ENCODE results near the gene PIGX. TPM values are rescaled to one million over a fixed set of nuclear protein-coding genes. Genes with fewer than 3 reads are reported as not detected.
"Not testable (repeated sequence)": the region's sequence is repeated elsewhere in the genome, so short reads cannot be mapped to it uniquely, and the experiment has no call there.

Gene PIGX
- total RNA-seq, 1 experiment from 2014 or later, result 24.6 TPM

GRCh38 chr3:196712514-196713413 is 587 bp downstream of the PIGX start:
- no peaks in the 10 kb centered on the region for H3K4me1 ChIP-seq
- ChIA-PET POLR2A (interaction anchor here (1.2 to 1.3 kb wide), 2 partner anchors 27 to 155 kb away, joined by 6 to 12 read pairs; partner anchors contain the start of genes PAK2 and SENP5), CTCF (interaction anchor here (1.2 kb wide), 1 partner anchor 103 kb away, joined by 6 read pairs; no protein-coding TSS in a partner anchor)
- no peaks in the 10 kb centered on the region for H3K27me3 ChIP-seq (replicated peaks; ENCODE audit: control insufficient read depth, insufficient read depth, low read length)
- H3K4me1 Mint-ChIP-seq (ENCODE audit: low read depth, unreplicated experiment), result no peaks in the 10 kb centered on the region
- no peaks in the 10 kb centered on the region for H3K27me3 Mint-ChIP-seq (ENCODE audit: insufficient read depth, unreplicated experiment)
- peak overlapping the region; percentile 64 for H3K27ac Mint-ChIP-seq (ENCODE audit: unreplicated experiment)
- intact Hi-C loops (cut with micrococcal nuclease; ENCODE audit: unreplicated experiment), result loop anchor here (1.0 kb wide), 1 partner anchor 27 kb away; the partner anchor contains the start of gene PAK2
- peak in 1 of 2 experiments; percentile 51 for DNase-seq
- peak overlapping the region; percentile 87 for H3K4me3 Mint-ChIP-seq (ENCODE audit: unreplicated experiment)
- TSS peak; percentile 72 for BruUV-seq (replicated peaks)
- TF ChIP-seq CTCF (IDR thresholded peaks at IDR 0.05; ENCODE audit: insufficient read depth in 1 of 2, low read depth in 1 of 2, low read length in 1 of 2, severe bottlenecking in 1 of 2, unreplicated experiment in 1 of 2), result no peak
- no peaks in the 10 kb centered on the region for H3K36me3 ChIP-seq (ENCODE audit: control insufficient read depth, insufficient read depth, low read length)
- no peaks in the 10 kb centered on the region for H3K36me3 Mint-ChIP-seq (ENCODE audit: insufficient read depth, unreplicated experiment)
- peak overlapping the region; percentile 90 for H3K4me3 ChIP-seq (ENCODE audit: low read depth, low read length)
- H3K9me3 ChIP-seq, result no peaks in the 10 kb centered on the region
- H3K9me3 Mint-ChIP-seq (ENCODE audit: unreplicated experiment), result no peaks in the 10 kb centered on the region

GRCh38 chr3:196717162-196717561 is 5.0 kb downstream of the PIGX start:
- Mint-ChIP-seq H3K36me3 (ENCODE audit: insufficient read depth, unreplicated experiment) (peaks cover 24% of the 10 kb centered on the region), H3K9me3 (ENCODE audit: unreplicated experiment) (peaks cover 18% of the 10 kb centered on the region)
- H3K4me1 Mint-ChIP-seq (ENCODE audit: low read depth, unreplicated experiment); H3K27me3 ChIP-seq (replicated peaks; ENCODE audit: control insufficient read depth, insufficient read depth, low read length); H3K36me3 ChIP-seq (ENCODE audit: control insufficient read depth, insufficient read depth, low read length); POLR2A ChIA-PET; H3K27me3 Mint-ChIP-seq (ENCODE audit: insufficient read depth, unreplicated experiment); CTCF ChIA-PET; H3K9me3 ChIP-seq; H3K4me3 Mint-ChIP-seq (ENCODE audit: unreplicated experiment); H3K27ac Mint-ChIP-seq (ENCODE audit: unreplicated experiment); H3K4me3 ChIP-seq (ENCODE audit: low read depth, low read length); intact Hi-C loops (cut with micrococcal nuclease; ENCODE audit: unreplicated experiment); DNase-seq; BruUV-seq (replicated peaks); H3K4me1 ChIP-seq: not testable (repeated sequence)

- ChIA-PET CTCF (interaction anchor here (0.7 kb wide), 1 partner anchor 19 kb away, joined by 3 read pairs; the partner anchor contains the start of gene PAK2), POLR2A (no interaction called here)
- Mint-ChIP-seq H3K4me3 (ENCODE audit: unreplicated experiment) (no peak overlapping the region), H3K27me3 (ENCODE audit: insufficient read depth, unreplicated experiment) (no peaks in the 10 kb centered on the region), H3K9me3 (ENCODE audit: unreplicated experiment) (peaks cover 18% of the 10 kb centered on the region), H3K36me3 (ENCODE audit: insufficient read depth, unreplicated experiment) (peaks cover 29% of the 10 kb centered on the region), H3K27ac (ENCODE audit: unreplicated experiment) (no peak overlapping the region), H3K4me1 (ENCODE audit: low read depth, unreplicated experiment) (no peaks in the 10 kb centered on the region)
- BruUV-seq (replicated peaks), result no TSS peak
- Histone ChIP-seq H3K36me3 (ENCODE audit: control insufficient read depth, insufficient read depth, low read length) (no peaks in the 10 kb centered on the region), H3K27me3 (replicated peaks; ENCODE audit: control insufficient read depth, insufficient read depth, low read length) (no peaks in the 10 kb centered on the region), H3K4me3 (ENCODE audit: low read depth, low read length) (no peak overlapping the region), H3K9me3 (peaks cover 5% of the 10 kb centered on the region; the same call in 1 of the 2 replicates), H3K4me1 (no peaks in the 10 kb centered on the region)
- TF ChIP-seq CTCF (IDR thresholded peaks at IDR 0.05; ENCODE audit: insufficient read depth in 1 of 2, low read depth in 1 of 2, low read length in 1 of 2, severe bottlenecking in 1 of 2, unreplicated experiment in 1 of 2), result no peak
- intact Hi-C loops (cut with micrococcal nuclease; ENCODE audit: unreplicated experiment), result no loop called here
- DNase-seq, result no peak
These were observed 8.9 kb downstream of the PIGX start for GRCh38 chr3:196721097-196721496.

Measured in Caco-2 (cell line).